GM21381 (cell line): ENCODE results near the gene NF1.
"Not testable (repeated sequence)": the region's sequence is repeated elsewhere in the genome, so short reads cannot be mapped to it uniquely, and the experiment has no call there.

Source experiments
- ATAC-seq: cut with Tn5 transposase; IDR thresholded peaks from one replicate; pipeline ENCODE4 v1.9.1; 2021; ENCODE audit warnings: mild to moderate bottlenecking, moderate library complexity; ENCODE audit not compliant: unreplicated experiment

The NF1 gene

DNA sequence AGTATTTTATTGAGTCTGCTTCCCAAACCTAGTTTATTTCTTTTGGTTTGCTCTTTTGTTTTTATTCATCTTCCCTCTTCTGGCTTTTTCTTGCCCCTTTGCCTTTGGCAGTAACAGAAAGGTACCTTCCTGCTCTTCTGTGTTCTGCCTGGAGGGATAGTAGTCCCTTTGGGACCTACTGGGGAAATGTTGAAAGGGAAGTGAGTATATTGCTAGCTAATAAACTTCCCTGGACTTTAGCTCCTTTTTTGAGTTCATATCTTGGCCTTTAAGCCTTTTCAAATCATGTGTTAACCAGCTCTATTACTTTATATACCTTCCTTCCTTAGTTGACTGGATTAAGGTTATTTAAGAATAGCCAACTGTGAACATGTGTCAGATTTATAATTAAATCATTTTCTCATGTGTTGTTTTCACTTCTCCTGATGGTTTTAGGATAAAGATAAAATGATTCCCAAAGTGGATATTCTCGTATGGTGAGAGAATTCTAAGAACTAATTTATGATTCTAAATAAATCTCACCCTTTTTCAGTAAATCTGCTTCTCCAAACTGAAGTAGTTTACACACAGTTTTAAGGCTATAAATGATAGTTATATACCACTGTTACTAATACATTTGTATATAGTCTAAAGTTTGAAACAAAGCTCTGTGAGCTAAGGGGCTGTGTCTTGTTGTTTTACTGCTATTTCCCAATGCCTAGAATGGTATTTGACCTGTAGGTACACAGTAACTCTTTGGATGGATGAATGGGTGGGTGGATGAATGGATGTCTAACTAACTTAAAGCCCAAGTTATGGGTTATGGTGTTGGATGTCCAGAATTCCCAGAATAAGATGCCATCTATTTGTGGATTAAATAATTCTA lies 156.6 kb downstream of the NF1 start:
- no peak for ATAC-seq

DNA sequence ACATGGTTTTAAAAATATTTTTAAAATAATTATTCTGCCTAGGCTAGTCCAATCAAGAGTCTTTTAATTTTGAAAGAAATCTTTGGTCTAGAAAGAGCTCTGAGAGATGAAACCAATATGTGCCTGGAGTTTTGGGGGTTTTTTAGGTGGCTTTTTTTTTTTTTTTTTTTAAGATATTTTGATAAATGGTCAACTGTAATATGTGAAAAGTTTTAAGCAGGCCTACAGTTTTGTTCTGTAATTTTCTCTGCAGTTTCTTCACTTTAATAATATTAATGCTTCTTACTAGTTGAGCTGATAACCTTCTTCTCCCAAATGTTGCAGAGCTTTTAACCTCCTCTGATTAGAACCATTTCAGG lies 157.2 kb downstream of the NF1 start:
- ATAC-seq: no peak

DNA sequence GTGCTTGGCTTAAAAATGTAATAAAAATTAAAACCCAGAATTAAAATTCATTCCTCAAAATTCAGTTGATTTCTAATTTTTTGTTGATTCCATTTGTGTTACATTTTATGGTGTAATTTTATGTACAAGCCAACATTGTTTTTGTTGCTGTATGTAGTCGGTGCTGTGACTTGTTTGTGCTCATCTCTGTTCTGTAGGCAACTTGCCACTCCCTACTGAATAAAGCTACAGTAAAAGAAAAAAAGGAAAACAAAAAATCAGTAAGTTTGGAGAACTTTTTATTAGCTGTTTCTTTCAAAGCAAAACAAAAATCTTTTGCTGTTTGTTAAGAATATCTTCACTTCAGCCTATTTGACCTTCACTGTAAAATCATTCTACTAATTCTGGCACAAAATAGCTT lies 158.0 kb downstream of the NF1 start:
- ATAC-seq: no peak

DNA sequence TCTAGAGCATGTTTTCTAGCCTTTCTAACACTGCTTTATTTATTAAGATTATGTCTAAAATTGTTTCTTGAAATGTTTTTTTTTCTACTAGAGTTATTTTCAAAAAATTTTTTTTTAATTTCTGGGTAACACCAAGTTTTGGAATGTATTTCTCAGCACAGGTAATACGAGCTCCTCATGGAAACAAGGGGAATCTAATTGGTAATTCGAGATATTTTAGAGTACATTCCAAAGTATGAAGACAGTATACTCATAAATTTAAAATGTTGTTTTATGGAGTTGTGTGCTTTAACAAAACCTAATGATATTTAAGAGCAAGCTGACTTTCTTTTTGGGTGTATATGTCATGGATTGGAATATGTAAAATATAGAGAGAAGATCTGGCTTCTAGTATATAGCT lies 159.9 kb downstream of the NF1 start:
- ATAC-seq: no peak

DNA sequence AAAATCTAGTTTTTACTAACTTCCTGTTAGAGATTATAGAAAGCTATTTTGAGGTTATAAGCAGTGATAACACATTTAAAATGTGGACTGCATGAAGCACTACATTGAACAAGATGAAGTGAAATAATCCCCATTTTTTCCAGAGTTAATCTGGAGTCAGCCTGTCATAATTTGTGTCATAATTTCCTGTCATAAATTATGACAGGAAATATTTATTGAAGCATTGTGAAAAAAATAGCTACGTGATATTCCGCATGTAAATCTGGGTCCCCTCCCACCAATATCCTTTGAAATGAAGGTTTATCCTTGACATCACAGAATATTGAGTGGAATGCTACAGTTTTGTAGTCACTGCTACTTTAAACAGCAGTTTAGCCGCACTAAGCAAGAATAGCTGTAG lies 162.2 kb downstream of the NF1 start:
- no peak for ATAC-seq

DNA sequence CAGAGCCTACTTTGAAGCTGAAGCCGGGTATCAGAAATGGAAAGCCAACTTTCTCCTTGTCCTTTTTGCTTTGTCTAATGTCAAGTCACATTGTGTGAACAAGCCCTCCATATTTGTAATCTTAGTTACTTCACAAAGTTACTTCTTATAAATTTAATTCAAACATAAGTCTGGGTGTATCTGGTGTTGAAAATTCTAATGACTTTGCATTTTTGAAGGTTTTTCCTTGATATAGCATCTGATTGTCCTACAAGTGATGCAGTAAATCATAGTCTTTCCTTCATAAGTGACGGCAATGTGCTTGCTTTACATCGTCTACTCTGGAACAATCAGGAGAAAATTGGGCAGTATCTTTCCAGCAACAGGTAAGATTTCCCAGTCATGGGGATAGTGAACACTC lies 165.4 kb downstream of the NF1 start:
- no peak for ATAC-seq

DNA sequence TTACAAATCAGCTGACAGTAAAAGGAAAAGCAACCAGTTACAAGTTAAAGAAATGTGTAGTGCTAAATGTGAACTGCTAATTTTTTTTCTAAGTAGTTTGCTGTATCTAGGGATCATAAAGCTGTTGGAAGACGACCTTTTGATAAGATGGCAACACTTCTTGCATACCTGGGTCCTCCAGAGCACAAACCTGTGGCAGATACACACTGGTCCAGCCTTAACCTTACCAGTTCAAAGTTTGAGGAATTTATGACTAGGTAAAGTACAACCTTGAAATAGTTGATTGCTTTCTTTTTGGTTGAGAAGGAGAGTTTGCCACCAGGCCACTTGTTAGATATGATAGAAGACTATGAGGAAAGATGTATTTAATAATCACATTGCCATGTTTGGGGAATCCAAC lies 166.8 kb downstream of the NF1 start:
- no peak for ATAC-seq

DNA sequence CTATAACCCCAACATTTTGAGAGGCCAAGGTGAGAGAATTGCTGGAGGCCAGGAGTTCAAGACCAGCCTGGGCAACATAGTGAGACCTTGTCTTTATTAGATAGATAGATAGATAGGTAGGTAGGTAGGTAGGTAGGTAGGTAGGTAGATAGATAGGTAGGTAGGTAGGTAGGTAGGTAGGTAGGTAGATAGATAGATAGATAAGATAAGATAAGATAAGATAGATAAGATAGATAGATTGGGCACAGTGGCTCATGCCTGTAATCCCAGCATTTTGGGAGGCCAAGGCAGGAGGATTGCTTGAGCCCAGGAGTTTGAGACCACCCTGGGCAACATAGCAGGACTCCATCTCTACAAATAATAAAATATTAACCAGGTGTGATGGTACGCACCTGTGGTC lies 168.1 kb downstream of the NF1 start:
- not testable (repeated sequence) for ATAC-seq

DNA sequence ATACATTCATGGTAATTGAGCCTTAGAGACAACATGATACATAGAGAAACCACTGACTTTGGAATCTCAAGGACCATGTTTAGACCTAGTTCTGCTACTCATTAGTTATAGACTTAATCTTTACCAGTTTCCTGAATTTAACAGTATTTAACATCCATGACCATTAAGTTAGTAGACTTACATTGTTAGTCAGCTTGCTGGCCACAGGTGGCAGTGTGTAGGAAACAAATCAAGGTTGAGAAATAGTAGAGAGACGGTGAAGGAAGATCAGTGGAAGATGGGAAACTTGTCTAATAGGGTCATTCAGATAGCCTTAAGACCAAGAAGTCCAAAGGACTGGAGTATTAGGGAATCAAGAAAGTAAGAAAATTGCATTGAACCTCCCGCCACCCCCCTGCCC lies 171.3 kb downstream of the NF1 start:
- no peak for ATAC-seq

DNA sequence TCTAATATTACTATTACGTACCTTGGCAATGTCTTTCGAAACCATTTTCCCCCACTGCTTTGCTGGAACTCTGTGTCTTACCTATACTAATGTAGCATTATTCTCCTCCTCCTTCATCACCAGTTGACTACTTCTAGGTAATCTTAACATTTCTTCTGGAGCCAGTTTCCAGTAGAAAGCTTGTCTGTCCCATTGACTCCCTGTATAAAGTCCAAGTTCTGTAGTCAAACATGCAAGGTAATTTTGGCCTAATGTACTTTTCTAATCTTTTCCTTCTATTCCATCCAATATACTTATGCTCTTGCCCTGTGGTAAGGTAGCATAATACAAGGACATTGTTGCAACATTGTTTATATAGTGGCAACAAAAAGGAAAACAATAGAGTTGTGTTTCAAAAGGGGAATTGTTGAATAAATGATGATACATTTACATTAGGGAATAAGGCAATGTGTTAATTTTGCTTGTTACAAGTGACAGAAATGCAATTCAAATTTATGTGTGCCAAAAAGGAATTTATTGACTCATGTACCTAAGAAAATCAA lies 174.3 kb downstream of the NF1 start:
- no peak for ATAC-seq

DNA sequence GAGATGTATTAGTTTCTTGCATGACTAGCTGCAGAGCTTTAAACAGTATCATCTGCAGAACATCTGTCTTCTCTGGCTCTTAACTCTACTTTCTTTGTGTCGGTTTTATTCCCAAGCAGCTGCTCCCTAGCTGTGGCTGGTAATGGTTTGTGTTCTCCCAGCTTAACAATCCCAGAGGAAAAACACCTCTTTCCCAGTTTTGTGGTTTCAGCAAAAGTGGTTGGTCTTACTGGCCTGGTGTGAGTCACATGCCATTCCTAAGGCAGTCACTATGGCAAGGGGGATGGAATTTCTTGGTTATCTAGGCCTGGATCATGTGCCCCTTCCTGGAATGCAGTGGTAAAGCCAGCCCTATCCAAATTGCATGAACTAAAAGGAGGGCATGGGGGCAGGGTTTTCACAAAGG lies 174.8 kb downstream of the NF1 start:
- no peak for ATAC-seq

DNA sequence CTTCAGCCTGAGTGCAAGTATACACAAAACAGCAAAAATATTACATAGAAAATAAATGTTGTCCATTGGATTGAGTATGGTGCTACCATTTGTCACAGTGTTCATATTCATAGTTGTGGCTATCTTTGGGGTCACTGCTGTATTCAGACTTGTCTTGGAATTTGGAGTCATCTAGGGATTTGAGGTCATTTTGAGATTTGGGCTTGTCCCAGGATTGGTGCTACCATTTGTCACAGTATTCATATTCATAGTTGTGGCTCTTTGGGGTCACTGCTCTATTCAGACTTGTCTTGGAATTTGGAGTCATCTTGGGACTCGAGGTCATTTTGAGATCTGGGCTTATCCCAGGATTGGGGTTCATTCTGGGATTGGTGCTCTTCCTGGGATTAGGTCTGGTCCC lies 177.5 kb downstream of the NF1 start:
- no peak for ATAC-seq

DNA sequence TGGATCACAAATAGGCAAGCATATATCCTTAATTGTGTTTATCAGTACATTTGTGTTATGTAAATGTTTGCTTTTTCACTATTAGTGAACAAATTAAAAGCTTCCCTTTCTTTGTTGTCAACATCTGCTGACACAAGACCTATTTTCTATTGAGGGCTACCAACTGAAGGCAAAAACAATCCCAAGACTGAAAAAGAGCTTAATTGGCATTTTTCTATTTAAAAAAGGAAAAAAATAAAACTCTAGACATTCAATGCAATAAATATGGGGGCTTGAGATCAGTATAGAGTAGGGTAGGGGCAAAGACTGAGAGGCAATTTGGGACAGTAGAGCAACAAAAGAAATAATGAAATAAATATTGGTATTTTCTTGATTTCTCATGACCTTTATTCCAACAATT lies 178.0 kb downstream of the NF1 start:
- no peak for ATAC-seq

DNA sequence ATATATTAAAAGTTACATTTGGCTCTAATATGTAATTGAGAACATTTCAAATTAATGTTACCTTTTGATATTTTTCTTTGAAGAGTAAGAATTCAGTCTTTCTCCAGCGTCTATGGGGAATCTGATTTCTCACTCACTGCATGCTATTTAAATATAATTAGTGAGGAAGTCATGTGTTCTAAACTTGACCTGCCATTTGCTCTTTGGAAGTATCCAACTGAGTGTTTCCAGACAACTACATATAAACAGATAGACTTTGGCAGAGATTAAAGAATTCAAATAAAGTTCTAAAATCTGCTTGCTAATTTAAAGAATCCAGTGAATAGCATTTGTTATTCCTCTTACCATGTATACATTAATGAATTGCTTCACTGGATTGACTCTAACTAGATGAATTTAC lies 178.7 kb downstream of the NF1 start:
- no peak for ATAC-seq

DNA sequence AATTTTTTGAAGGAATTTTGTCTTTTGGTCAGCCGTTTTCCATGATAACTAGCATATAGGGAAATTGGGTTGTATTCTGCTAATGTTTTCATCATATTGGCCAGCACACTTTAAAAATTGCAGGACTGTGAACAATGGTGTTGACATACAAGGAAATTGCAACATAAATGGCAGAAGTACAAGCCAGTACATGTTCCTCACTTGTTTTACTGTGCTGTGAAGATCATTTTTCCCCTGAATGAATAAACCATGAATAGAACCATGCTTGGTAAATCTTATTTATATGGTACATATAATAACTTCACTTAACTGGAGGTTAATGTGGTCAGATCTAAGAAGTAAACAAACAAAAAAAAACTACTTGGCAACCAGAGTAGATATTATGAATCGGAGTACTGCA lies 179.5 kb downstream of the NF1 start:
- ATAC-seq: no peak

DNA sequence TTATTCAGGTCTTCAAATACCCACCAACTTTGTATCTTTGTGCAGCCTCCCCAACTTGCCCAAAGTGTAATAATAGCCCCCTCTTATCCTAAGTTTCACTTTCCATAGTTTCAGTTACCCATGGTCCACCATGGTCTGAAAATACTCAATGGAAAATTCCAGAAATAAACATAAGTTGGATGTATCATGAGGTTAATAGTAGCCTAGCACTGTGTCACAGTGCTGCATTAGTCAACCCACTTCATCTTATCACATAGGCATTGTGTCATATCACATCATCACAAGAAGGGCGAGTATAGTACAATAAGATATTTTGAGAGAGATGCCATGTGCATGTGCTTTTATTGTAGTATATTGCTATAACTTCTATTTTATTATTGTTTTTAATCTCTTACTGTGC lies 180.3 kb downstream of the NF1 start:
- ATAC-seq: no peak

DNA sequence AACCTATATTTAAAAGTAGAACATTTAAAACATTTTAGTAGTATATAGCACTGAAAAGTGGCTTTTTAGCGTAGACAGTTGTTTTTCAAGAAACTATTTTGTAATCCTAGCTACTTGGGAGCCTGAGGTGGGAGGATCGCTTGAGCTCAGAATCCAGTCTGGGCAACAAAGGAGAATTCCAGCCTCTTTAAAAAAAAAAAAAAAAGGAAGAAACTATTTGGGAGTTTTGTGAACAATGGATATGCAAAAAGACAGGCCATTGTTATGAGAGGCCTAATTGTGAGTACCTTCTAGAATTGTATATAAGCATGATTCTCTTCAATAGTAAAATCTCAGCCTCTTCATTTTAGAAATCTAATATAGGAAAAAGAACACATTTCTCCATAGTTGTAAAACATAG lies 184.6 kb downstream of the NF1 start:
- no peak for ATAC-seq

DNA sequence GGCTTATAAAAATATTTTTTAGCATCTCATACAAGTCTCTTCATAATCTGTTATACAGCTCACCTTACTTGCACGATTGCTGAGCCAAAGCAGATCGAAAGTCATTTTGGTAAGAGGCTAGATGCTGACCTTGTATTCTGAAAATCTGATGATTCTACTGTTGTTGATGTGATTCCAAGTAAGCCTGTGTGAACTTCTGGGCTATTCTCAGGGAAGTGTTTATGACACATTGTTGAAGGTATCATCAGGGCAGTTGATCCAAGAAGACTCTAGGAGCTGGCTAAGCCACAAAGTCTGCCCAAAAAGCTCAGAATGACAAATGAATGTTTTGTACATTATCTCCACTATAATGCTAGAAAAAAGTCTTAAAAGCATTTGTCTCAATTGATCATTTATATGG lies 186.3 kb downstream of the NF1 start:
- no peak for ATAC-seq

DNA sequence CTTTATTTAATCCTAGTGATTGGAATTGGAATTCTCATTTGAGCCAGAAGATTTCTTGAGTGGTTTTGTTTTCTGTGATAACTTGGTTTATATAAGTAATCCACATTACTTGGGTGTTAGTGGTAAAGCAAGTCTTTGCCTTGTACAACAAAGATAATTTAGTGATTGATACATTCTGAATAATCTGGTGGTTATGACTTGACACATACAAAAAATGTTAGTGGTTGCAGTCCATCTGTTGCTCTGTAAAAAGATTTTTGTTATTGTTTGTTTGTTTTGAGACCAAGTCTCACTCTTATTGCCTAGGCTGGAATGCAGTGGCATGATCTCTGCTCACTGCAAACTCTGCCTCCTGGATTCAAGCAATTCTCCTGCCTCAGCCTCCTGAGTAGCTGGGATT lies 189.1 kb downstream of the NF1 start:
- no peak for ATAC-seq

DNA sequence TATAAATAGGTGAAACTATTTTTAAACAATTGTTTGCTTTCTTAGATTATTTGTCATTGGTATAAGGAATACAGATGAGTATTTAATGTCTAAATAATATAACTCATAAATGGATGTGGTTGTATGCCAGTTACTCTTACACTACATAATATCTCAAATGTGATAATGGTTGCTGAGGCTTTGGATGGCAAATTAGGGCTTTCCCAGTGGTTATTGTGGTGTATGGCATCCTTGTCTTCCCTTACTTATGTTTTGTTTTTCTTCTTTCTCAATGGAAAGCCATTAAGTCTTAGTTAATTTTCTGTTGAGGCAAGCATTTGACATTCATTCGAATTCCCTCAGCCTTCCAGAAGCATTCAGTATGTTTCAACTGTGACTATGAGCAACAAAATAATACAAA lies 191.8 kb downstream of the NF1 start:
- ATAC-seq: no peak

DNA sequence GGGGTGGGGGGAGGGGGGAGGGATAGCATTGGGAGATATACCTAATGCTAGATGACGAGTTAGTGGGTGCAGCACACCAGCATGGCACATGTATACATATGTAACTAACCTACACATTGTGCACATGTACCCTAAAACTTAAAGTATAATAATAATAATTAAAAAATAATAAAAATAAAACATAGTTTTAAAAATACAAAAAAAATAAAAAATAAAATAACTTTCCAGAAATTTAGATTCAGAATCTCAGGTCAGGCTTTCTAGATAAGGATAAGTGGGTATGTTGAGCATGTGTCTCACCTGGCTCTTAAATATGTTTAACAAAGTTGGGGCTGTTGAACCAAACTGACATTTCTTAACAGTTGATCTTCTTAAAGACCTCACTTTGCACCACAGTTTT lies 193.2 kb downstream of the NF1 start:
- not testable (repeated sequence) for ATAC-seq

DNA sequence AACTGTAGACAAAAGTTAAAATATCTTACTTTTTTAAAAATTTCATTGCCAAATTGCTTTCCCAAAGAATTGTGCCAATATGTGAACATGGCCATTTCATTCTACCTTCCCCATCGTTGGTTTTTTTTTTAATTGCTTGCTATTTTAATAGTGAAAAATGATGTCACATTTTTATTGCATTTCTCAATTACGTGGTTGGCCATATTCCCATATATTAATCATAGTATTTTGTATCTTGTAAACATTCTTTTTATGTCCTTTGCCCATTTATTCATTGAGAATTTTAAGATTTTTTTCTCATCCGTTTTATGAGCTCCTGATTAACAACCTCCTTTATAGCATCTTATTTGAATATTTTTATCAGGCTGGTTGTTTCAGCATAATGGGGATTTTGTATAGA lies 195.0 kb downstream of the NF1 start:
- ATAC-seq: no peak

DNA sequence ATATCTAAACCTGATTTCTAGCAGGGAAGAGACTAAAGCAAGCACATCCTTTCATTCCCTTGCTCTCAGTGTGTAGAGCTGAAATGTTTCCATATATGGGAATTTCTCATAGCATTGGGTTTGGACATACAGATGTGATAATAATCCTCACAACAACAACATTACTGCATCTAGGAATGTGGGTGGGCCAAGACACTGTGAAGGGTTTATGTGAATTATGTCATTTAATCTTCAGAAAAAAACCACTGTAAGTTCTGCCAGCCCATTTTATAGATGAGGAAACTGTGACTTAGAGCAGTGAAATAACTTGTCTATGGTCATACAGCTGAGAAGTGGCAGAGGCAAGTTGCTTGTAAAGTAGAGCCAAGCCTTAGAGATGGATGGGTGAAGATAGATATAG lies 197.0 kb downstream of the NF1 start:
- ATAC-seq: no peak
